Peyer's patch (tissue), 4 donors: Measurements from ENCODE around the gene FAAP100. TPM values are rescaled to one million over a fixed set of nuclear protein-coding genes. Genes with fewer than 3 reads are reported as not detected.

Source experiments
- DNase-seq, 3 donors: peaks; one replicate each; pipeline ENCODE4 v3.0.0-alpha.2; 2017 to 2019
- H3K27ac ChIP-seq, 4 donors: fragments of 200-600 bp; sonication (generic); one replicate each; pipeline ENCODE4 v1.5.1; 2016 to 2019
- H3K27me3 ChIP-seq, 2 donors: fragments of 200-600 bp; sonication (generic); one replicate each; pipeline ENCODE4 v1.5.1; 2019
- H3K36me3 ChIP-seq, 3 donors: fragments of 200-600 bp; sonication (generic); one replicate each; pipeline ENCODE4 v1.5.1; 2016 to 2019
- H3K4me1 ChIP-seq, 4 donors: fragments of 200-600 bp; sonication (generic); one replicate each; pipeline ENCODE4 v1.5.1; 2016 to 2019
- H3K4me3 ChIP-seq, 4 donors: fragments of 200-600 bp; sonication (generic); 1 replicate in 3 of 4; 2 replicates in 1 of 4; pipeline ENCODE4 v1.5.1; 2016 to 2019; ENCODE audit warnings: mild to moderate bottlenecking in 1 of 4
- H3K9me3 ChIP-seq, 4 donors: fragments of 200-600 bp; sonication (generic); one replicate each; pipeline ENCODE4 v1.5.1; 2016 to 2019; ENCODE audit warnings: mild to moderate bottlenecking in 1 of 4
- CTCF ChIP-seq, 6 experiments: fragments of 450-650 bp in 4 of 6; fragments of 200-600 bp in 2 of 6; sonication (generic) in 1 of 6; IDR thresholded peaks; one replicate each; pipeline ENCODE4 v1.5.1; 2017 to 2019; ENCODE audit warnings: antibody characterized with exemption in 6 of 6, mild to moderate bottlenecking in 3 of 6, moderate library complexity in 1 of 6
- POLR2A ChIP-seq, 2 donors: fragments of 450-650 bp; IDR thresholded peaks; one replicate each; pipeline ENCODE4 v1.5.1; 2017; ENCODE audit warnings: antibody characterized with exemption in 2 of 2, mild to moderate bottlenecking in 2 of 2, moderate library complexity in 2 of 2
- total RNA-seq, 4 donors: library from RNA; depleted of rRNA; stranded (reverse); fragments of >200 nt; gene quantifications; one replicate each; pipeline ENCODE4 v1.1.0, GENCODE V29; 2016

Gene FAAP100
- total RNA-seq, 4 donors from 2014 or later, result 38.2 to 66.9 (median 52.2) TPM

DNA sequence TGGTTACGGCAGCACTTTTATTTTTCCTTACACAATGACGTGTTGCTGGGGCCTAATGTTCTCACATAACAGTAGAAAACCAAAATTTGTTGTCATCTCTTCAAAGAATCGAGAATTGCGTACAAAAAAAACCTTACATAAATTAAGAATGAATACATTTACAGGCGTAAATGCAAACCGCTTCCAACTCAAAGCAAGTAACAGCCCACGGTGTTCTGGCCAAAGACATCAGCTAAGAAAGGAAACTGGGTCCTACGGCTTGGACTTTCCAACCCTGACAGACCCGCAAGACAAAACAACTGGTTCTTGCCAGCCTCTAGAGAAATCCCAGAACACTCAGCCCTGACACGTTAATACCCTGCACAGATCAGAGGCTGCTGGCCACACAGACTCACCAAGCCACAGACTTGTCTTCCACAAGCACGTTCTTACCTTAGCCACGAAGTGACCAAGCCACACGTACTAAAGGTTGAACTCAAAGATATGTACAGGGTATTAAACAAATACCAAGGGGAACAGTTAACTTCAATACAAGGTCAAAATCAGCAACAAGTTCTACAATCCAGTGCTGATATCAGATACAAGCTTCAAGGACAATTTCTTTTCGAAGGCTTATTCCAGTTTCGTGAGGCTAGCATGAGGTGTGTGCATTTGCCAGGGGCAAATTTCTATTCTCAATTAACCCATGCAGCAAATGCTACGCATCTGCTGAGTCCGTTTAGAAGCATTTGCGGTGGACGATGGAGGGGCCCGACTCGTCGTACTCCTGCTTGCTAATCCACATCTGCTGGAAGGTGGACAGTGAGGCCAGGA is 42.0 kb downstream of the FAAP100 start:
- TF ChIP-seq CTCF (IDR thresholded peaks at IDR 0.05) (no peak), POLR2A (IDR thresholded peaks at IDR 0.05) (no peak)
- H3K27ac ChIP-seq, result peak overlapping the region; percentile 98 to 100 (median 100)
- H3K36me3 ChIP-seq, result peaks cover 0 to 39% (median 0%) of the 10 kb centered on the region in 3 donors
- peaks cover 0 to 12% (median 10%) of the 10 kb centered on the region in 4 donors for H3K4me1 ChIP-seq
- DNase-seq, result peak in 1 of 3 donors; percentile 48
- H3K9me3 ChIP-seq, result no peaks in the 10 kb centered on the region
- H3K4me3 ChIP-seq, result peak overlapping the region; percentile 71 to 99 (median 90)
- H3K27me3 ChIP-seq, result no peaks in the 10 kb centered on the region

DNA sequence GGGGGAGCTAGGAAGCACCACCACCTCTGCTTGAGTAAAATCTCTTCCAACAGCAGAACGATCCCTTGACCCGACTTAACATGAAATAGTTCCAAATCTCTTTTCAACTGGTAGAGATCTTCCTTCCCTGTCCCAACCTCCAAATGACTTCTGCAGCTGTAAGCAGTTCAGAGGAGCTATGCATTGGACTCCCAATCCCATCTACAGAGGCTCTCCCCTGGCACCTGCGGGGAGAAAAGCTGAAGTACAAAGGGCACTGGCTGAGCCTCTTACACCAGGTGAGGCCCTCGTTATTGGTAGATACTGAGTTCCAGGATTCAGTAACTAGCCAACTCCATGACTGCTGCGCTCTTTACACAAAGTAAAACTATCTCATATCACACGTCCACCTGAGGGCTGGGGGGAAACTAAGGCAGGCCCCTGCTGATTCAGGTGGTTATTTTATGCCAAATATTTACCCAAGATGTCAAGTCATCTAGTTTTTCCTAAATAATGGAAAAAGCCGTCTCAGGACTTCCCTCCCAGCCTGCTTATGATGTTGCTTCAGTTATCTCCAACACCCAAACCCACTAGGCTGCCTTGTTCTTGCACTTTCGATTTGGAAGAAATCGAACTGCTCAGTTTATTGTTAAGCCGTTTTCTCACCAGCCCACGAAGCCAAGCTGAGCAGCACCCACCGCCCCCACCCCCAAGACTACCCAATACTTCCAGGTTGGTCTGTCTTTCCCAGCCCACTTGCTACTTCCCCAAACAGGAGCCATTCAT is 42.8 kb downstream of the FAAP100 start:
- Histone ChIP-seq H3K9me3 (no peaks in the 10 kb centered on the region), H3K27ac (peak overlapping the region; percentile 13 to 100 (median 98)), H3K36me3 (peaks cover 0 to 39% (median 0%) of the 10 kb centered on the region in 3 donors), H3K4me1 (peaks cover 0 to 12% (median 10%) of the 10 kb centered on the region in 4 donors), H3K4me3 (peak overlapping the region; percentile 71 to 99 (median 90)), H3K27me3 (no peaks in the 10 kb centered on the region)
- TF ChIP-seq POLR2A (IDR thresholded peaks at IDR 0.05) (peak; percentile 31 to 73), CTCF (IDR thresholded peaks at IDR 0.05) (peak in 1 of 6 experiments; percentile 2)
- peak in 2 of 3 donors; percentile 59 to 71 for DNase-seq

DNA sequence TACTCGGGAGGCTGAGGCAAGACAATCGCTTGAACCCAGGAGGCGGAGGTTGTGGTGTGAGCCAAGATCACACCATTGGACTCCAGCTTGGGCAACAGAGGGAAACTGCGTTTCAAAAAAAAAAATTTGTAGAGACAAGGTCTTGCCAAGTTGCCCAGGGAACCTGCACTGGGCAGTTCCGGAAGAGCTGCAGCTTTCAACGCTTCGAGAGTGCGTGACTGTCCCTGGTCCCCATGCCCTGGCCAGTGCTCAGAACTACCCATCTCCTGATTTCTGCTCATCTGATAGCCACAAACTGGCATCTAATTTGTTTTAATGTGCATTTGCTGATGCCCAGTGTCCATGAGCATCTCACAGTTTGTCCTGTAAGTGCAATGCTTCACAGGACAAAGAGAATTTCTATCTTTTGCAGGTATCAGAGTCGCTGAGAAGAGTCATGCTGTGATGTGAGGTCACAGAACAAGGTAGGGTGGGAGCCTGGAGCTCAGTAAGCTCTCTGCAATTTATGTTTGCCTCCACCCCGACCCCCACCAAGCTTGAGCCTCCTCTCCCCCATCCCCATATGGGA is 43.4 kb downstream of the FAAP100 start:
- H3K27ac ChIP-seq, result peak overlapping the region; percentile 13 to 100 (median 98)
- peak in 1 of 3 donors; percentile 46 for DNase-seq

GRCh38 chr17:81503619-81504018 is 48.5 kb downstream of the FAAP100 start:
- Histone ChIP-seq H3K4me3 (no peak overlapping the region), H3K9me3 (no peaks in the 10 kb centered on the region), H3K27ac (no peak overlapping the region), H3K27me3 (no peaks in the 10 kb centered on the region), H3K36me3 (peaks cover 0 to 3% (median 0%) of the 10 kb centered on the region in 3 donors), H3K4me1 (peaks cover 0 to 1% (median 0%) of the 10 kb centered on the region in 4 donors)
- DNase-seq, result no peak
- TF ChIP-seq POLR2A (IDR thresholded peaks at IDR 0.05), result no peak

More for the DNA sequence above, 43.4 kb downstream of the FAAP100 start:
- peaks cover 0 to 12% (median 9%) of the 10 kb centered on the region in 4 donors for H3K4me1 ChIP-seq
- H3K4me3 ChIP-seq, result peak overlapping the region; percentile 71 to 99 (median 90)
- no peaks in the 10 kb centered on the region for H3K9me3 ChIP-seq
- TF ChIP-seq CTCF (IDR thresholded peaks at IDR 0.05) (no peak), POLR2A (IDR thresholded peaks at IDR 0.05) (no peak)
- H3K27me3 ChIP-seq, result no peaks in the 10 kb centered on the region
- peaks cover 0 to 39% (median 0%) of the 10 kb centered on the region in 3 donors for H3K36me3 ChIP-seq

GRCh38 chr17:81502471-81503017 is 49.6 kb downstream of the FAAP100 start:
- H3K27me3 ChIP-seq, result no peaks in the 10 kb centered on the region
- DNase-seq, result no peak
- no peaks in the 10 kb centered on the region for H3K9me3 ChIP-seq
- H3K36me3 ChIP-seq, result no peaks in the 10 kb centered on the region
- H3K4me3 ChIP-seq, result no peak overlapping the region
- H3K4me1 ChIP-seq, result no peaks in the 10 kb centered on the region
- no peak for TF ChIP-seq CTCF (IDR thresholded peaks at IDR 0.05)
- TF ChIP-seq POLR2A (IDR thresholded peaks at IDR 0.05), result no peak
- H3K27ac ChIP-seq, result no peak overlapping the region
